Activated naive CD4-positive, alpha-beta T cell treated with anti-CD3 and anti-CD28 coated beads for 36 hours (primary cell): ENCODE measurements around the gene AK8. TPM values are rescaled to one million over a fixed set of nuclear protein-coding genes. Genes with fewer than 3 reads are reported as not detected.

Source experiments
- CTCF ChIA-PET: fragments of 350-600 bp; sonication (Branson Sonifier 250); formaldehyde crosslinking; loops from one replicate; lab custom pipeline; 2021; ENCODE audit warnings: antibody characterized with exemption; lab: Charles Lee
- DNase-seq: peaks from one replicate; pipeline ENCODE4 v3.0.0-alpha.2; 2020
- H3K27ac Mint-ChIP-seq: one replicate; pipeline ENCODE4 v1.8.0; 2021; ENCODE audit warnings: mild to moderate bottlenecking, mixed read lengths
- H3K27me3 Mint-ChIP-seq: one replicate; pipeline ENCODE4 v1.8.0; 2021; ENCODE audit warnings: low read depth, mixed read lengths
- H3K36me3 Mint-ChIP-seq: one replicate; pipeline ENCODE4 v1.8.0; 2021; ENCODE audit warnings: low read depth, mixed read lengths
- H3K4me1 Mint-ChIP-seq: one replicate; pipeline ENCODE4 v1.8.0; 2021; ENCODE audit warnings: low read depth, mixed read lengths
- H3K4me3 Mint-ChIP-seq: one replicate; pipeline ENCODE4 v1.8.0; 2021; ENCODE audit warnings: mild to moderate bottlenecking, moderate library complexity, mixed read lengths
- H3K9me3 Mint-ChIP-seq: one replicate; pipeline ENCODE4 v1.8.0; 2021; ENCODE audit warnings: mixed read lengths
- intact Hi-C: fragments of 100-400 bp; cut with micrococcal nuclease; formaldehyde crosslinking; loops from one replicate; pipeline ENCODE4 v1.15.1; 2023
- total RNA-seq, 2 experiments: library from RNA; stranded (reverse); gene quantifications; one replicate each; pipeline ENCODE4 v1.2.3, GENCODE V29; 2021

AK8 gene
- total RNA-seq, 2 experiments from 2014 or later, result not detected

DNA sequence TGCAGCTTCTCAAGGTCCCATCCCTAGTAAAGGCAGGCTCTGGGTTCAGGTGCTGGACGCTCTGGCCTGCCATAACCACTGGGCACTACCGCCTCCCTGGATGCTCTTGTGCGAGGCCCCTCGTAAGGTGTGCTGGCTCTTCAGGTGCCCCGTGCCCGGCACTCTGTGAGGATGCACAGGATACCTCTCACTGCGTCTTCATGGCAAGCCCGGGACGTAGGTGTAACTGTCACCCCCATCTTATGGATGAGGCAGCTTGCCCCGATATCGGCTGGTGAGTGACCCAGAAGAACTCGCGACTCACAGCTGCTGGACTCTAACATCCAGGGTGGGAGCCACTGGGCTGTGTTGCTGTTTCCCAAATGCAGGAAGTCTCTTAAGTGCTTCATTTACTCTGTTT, 128.8 kb downstream of the AK8 start:
- H3K4me3 Mint-ChIP-seq, result no peak overlapping the region
- no peak overlapping the region for H3K27ac Mint-ChIP-seq
- H3K27me3 Mint-ChIP-seq, result peaks cover 16% of the 10 kb centered on the region
- CTCF ChIA-PET, result no interaction called here
- H3K36me3 Mint-ChIP-seq, result no peaks in the 10 kb centered on the region
- H3K9me3 Mint-ChIP-seq, result no peaks in the 10 kb centered on the region
- H3K4me1 Mint-ChIP-seq, result peaks cover 3% of the 10 kb centered on the region
- intact Hi-C loops, result no loop called here
- DNase-seq, result no peak

DNA sequence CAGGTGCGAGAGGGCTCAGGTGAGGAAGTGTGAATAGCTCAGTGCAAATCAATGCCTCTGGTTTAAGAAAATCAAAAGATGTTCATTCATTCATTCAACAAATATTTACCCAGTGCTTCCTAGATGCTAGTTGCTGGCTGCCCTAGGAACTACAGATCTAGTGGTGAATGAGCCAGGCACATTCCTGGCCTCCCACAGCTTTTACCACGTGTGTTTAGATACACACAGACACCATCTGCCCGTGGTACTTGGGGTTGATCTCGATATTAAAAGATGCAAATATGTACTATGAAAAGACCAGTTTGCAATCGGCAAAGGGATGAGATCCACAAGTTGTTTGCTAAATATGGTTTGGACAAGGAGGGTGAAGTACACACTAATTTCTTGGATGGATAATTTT, 129.6 kb downstream of the AK8 start:
- H3K36me3 Mint-ChIP-seq, result no peaks in the 10 kb centered on the region
- DNase-seq, result no peak
- H3K9me3 Mint-ChIP-seq, result no peaks in the 10 kb centered on the region
- H3K4me1 Mint-ChIP-seq, result peaks cover 5% of the 10 kb centered on the region
- no peak overlapping the region for H3K27ac Mint-ChIP-seq
- CTCF ChIA-PET, result no interaction called here
- no peak overlapping the region for H3K4me3 Mint-ChIP-seq
- peaks cover 24% of the 10 kb centered on the region for H3K27me3 Mint-ChIP-seq
- intact Hi-C loops, result no loop called here

DNA sequence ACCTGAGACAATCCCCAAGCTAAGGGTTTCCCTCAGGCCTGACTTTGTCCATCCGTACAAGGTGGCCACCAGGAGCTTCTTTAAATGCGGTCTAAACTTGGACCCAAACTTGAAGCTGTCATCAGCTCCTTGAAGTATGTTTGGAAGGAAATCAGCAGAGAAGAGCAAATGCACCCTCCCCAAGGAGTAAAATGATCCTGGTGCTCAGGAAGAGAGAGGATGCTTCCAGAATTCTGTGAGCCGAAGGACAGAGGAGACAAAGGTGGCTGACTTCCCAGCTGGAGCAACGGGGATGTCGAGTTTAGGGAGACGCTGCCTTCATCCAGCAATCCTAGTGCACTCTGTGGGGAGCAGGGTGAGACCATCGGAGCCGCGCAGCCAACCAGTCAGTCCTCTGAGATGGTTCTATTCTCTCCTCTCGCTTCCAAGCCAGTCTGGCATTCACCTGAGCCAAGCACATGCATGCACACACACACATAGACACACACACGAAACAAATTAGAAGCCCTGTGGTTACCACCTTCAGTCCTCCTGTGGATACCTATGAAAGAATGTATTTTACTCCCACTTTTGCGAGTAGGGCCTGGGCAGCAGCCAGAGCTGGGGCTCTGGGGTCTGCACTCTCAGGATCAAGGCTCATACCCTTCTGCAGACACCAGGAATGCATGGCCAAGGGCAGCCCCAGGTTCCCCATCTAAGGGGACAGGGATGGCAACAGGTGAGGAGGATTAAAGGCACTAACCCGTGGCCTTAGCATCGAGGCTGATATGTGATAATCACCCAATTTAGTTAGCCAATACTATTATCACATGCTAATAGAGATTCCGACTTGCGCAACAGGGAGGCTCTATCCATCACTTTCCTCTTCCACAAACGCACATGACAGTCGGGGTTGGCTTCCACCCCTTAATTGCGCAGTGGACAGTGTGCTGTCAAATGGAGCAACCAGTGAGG, 132.1 kb downstream of the AK8 start:
- CTCF ChIA-PET, result interaction anchor here (0.5 kb wide), 1 partner anchor 16 kb away, joined by 5 read pairs; no protein-coding TSS in a partner anchor
- Mint-ChIP-seq H3K4me3 (no peak overlapping the region), H3K27me3 (peaks cover 38% of the 10 kb centered on the region), H3K4me1 (peaks cover 5% of the 10 kb centered on the region), H3K27ac (no peak overlapping the region), H3K9me3 (no peaks in the 10 kb centered on the region), H3K36me3 (no peaks in the 10 kb centered on the region)
- intact Hi-C loops, result no loop called here
- DNase-seq, result no peak

DNA sequence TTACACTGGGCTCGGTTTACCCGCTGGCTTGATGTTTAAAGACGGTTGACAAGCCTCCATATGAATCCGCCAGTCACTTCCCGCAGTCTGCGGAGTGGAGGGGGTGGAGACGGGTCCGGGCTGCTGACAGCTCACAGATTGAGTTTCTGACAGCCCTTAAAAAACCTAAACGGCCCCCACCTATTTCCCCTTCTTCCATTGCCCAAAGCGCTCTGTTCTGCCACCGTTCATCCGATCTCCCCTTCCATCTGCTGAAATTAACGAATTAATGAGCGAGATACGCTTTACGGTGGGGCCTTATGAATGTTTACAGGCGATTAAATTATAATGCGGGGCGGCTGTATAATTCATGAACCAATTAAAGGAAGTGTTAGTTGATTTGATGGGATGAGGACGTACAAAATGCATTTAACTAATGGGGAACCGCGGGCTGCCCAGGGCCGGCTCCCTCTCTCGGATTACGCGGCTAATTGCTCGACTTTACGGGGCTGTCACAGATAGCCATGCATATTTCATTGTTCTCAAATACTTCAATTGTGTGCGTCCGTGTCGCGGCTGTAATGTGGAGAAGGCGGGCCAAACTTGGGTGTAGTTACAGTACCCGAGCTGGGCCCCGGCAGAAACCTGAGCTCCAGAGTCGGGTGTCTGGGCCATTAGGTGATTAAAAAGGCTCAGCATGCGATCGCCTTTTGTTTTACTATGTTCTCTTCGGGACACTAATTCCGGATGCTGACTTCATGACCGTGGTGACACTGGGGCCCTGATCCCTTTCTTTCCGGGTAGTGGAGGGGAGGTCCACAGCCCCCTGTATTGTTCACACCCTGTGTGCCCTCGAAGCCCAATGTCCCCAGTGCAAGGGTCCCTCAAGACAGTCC, 133.0 kb downstream of the AK8 start:
- H3K36me3 Mint-ChIP-seq, result no peaks in the 10 kb centered on the region
- H3K4me1 Mint-ChIP-seq, result peaks cover 5% of the 10 kb centered on the region
- no peak overlapping the region for H3K4me3 Mint-ChIP-seq
- CTCF ChIA-PET, result interaction anchor here (0.5 kb wide), 1 partner anchor 15 kb away, joined by 5 read pairs; no protein-coding TSS in a partner anchor
- H3K27me3 Mint-ChIP-seq, result peaks cover 40% of the 10 kb centered on the region
- DNase-seq, result peak; percentile 13
- intact Hi-C loops, result no loop called here
- no peaks in the 10 kb centered on the region for H3K9me3 Mint-ChIP-seq
- no peak overlapping the region for H3K27ac Mint-ChIP-seq

DNA sequence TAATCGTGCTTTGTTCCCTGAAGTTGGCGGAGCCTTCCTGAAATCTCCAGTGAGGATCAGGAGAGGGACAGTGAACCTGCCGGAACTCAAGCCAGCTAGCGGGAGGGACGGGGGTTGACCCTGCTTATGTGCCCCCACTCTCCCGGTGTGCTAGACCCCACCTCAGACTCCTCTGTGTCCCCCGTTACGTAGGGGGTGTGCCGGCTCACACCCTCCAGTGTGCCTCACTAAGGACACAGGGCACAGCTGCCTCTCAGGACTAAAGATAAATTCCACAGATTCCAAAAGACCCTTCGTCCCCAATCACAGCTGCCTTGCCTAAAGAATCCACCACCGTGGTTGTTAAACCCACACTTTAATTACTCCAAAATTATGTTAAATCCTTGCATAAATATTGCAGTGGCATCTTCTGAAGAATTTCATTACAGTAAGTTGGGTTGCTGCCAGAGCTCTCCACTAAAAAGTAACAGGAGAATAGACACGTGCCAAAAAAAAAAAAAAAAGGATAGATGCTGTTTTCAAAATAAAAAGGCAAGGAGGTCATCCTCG, 134.1 kb downstream of the AK8 start:
- Mint-ChIP-seq H3K27ac (no peak overlapping the region), H3K9me3 (no peaks in the 10 kb centered on the region), H3K4me1 (peaks cover 5% of the 10 kb centered on the region), H3K36me3 (no peaks in the 10 kb centered on the region), H3K27me3 (peaks cover 40% of the 10 kb centered on the region), H3K4me3 (no peak overlapping the region)
- CTCF ChIA-PET, result no interaction called here
- intact Hi-C loops, result no loop called here
- DNase-seq, result no peak

DNA sequence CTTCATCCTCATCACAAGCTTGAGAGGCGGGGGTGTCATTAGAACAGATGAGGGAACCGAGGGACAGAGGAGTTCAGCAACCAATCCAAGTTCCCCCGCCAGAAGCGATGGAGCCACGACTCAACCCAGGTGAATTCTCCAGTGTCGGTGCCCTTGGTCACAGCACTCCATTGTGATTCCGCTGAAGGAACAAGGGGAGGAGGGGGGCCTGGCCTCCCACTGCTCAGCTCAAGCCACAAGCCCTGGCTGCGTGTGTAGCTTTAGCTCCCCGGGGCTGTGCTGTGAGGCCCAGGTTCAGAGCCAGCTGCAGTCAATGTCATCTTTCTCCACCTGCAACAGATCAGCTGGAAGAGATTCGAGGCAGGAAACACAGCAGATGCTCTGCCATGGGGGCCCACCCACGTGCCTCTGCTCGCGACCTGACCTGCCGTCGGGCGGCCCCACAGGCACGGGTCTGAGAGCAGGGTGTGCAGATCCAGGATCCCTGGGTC, 135.2 kb downstream of the AK8 start:
- intact Hi-C loops, result no loop called here
- CTCF ChIA-PET, result no interaction called here
- Mint-ChIP-seq H3K4me3 (no peak overlapping the region), H3K36me3 (no peaks in the 10 kb centered on the region), H3K4me1 (peaks cover 5% of the 10 kb centered on the region), H3K27ac (no peak overlapping the region), H3K9me3 (no peaks in the 10 kb centered on the region), H3K27me3 (peaks cover 40% of the 10 kb centered on the region)
- DNase-seq, result no peak

DNA sequence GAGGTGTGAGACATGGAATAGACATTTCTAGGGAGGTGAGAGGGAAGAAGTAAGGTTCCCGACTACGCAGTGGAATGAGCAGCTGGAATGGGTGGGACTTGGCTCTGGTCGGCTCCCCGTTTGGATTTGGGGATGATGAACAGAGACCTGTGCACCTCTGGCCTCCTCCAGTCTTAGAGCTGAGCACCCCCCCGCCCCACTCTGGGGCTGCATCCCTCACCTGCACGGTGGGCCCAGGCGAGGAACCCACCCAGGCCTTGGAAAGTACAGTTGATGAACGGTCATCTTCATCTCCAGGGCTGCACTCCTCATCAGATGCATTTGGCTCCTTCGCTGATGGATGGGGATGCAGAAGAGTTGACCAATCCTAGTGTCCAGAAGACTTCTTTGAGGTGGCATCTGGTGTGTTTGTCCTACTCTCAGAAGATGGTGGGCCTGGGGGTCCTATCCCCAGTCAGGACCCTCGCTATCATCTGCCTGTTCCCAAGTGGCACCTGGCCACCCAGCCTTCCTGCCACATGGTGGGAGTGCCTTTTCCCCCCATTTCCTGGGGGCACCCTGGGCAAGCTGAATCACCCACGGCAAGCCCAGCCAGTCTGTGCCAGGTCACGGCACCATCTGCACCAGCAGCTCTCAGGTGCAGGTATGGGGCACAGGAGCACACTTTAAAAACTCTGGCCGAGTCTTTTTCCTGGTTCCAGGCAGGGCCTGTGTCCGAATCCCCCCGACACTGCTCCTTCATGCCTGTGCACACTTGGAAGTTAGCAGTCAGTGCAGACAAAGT, 137.4 kb downstream of the AK8 start:
- H3K27me3 Mint-ChIP-seq, result peaks cover 36% of the 10 kb centered on the region
- no peaks in the 10 kb centered on the region for H3K36me3 Mint-ChIP-seq
- H3K27ac Mint-ChIP-seq, result no peak overlapping the region
- DNase-seq, result no peak
- no peak overlapping the region for H3K4me3 Mint-ChIP-seq
- CTCF ChIA-PET, result interaction anchor here (0.6 to 0.7 kb wide), 2 partner anchors 59 to 87 kb away, joined by 3 to 4 read pairs; no protein-coding TSS in a partner anchor
- intact Hi-C loops, result no loop called here
- H3K4me1 Mint-ChIP-seq, result peaks cover 5% of the 10 kb centered on the region
- H3K9me3 Mint-ChIP-seq, result no peaks in the 10 kb centered on the region

DNA sequence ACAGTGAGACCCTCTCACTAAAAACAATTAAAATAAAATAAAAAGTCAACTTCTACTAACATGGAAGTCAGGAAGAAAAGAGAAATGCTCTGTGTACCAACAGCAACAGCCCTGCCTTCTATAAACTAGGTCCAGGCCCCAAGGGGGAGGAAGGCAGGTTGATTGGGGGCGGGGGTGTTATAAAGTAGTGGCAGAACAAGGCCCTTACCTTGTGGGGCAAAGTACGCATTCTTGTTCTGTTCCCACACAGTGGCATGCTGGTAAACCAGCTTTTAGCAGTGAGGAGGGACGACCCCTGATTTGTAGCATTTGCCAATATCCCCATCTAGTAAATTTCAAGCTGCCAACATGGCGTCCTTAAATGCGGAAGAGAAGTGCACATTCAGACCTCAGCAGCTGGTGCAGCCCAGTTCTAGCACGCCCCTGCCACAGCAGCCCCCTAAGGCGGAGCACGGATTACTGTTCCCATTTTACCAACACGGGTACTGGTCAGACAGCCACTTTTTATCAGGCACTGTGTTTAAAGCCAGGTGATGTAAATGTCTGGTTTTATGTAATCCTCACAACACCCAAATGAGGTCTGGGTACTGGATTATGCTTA, 138.3 kb downstream of the AK8 start:
- intact Hi-C loops, result loop anchor here (5.0 kb wide), 1 partner anchor 57 kb away; no protein-coding TSS in a partner anchor
- Mint-ChIP-seq H3K4me1 (peaks cover 2% of the 10 kb centered on the region), H3K27me3 (peaks cover 27% of the 10 kb centered on the region), H3K9me3 (no peaks in the 10 kb centered on the region), H3K27ac (no peak overlapping the region), H3K36me3 (no peaks in the 10 kb centered on the region), H3K4me3 (no peak overlapping the region)
- CTCF ChIA-PET, result interaction anchor here (0.7 kb wide), 1 partner anchor 60 kb away, joined by 3 read pairs; no protein-coding TSS in a partner anchor
- DNase-seq, result no peak

DNA sequence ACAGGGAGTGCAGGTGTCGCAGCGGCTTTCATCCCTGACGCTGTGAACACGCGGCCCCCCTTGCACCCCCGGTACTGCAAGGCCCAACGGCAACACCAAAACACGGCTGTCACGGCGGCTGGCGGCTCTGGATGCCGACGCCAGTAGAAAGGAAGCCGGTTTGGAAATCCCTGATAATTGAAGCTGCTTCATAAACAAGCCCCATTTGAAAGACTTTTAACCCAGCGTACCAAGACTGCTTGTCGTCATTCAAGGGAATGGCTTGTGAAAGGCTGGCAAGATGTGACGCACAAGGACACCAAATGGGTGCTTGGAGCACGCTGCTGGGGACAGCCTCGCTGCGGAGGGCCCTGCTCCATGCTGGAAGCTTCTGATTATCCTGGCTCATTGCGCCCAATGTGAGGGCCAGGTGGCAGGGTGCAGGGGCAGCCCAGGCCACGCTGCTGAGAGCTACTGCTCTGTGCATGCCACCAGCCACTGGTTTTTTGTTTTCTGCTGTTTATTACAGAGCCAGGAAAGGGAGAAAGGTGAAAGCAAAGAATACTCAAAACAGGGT, 144.7 kb downstream of the AK8 start:
- no peaks in the 10 kb centered on the region for H3K27me3 Mint-ChIP-seq
- intact Hi-C loops, result no loop called here
- no peak for DNase-seq

DNA sequence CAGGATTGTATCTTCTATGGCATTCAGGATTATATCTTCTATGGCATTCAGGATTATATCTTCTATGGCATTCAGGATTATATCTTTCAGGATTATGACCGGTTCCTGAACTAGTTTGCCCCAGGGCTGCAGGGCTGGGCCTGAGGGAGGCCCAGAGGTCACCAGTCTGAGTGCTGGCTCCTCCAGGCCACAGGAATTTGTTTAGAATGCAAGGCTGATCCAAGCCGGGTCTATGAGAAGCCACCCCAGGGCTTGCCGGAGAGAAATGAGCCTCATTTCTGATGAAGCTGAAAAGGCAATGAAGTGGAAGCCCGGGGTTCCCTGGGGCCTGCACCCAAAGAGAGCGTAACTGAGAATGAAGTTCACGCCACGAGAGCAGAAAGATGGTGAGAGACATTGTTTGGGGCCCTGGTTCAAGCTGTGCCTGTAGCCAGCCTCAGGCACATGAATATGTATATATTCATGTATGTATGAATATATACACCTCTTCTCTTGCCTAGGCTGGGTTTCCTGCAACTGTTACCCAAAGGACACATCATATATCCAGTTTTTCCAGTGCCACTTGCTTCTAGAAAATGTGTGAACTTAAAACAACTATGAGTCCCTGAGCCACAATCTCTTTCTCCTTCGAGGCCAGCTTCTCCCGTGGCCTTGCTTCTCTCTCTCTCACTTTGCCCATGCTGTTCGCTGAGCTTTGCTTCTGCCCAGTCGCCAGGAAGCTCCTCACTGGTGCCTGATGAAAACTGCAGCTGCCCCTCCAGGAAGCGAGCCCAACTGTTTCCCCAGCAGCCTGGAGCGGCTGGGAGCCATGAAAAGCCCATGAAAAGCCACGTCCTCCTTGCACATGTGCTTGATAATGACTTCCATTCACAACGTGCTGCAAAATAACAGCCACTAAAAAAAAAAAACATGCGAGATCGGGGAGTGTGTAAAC, 145.5 kb downstream of the AK8 start:
- no peak for DNase-seq
- Mint-ChIP-seq H3K36me3 (no peaks in the 10 kb centered on the region), H3K27ac (no peak overlapping the region), H3K4me3 (no peak overlapping the region), H3K27me3 (peaks cover 4% of the 10 kb centered on the region), H3K4me1 (no peaks in the 10 kb centered on the region), H3K9me3 (no peaks in the 10 kb centered on the region)
- intact Hi-C loops, result no loop called here
- CTCF ChIA-PET, result no interaction called here

More for the DNA sequence above, 144.7 kb downstream of the AK8 start:
- Mint-ChIP-seq H3K36me3 (no peaks in the 10 kb centered on the region), H3K4me3 (no peak overlapping the region), H3K27ac (no peak overlapping the region), H3K9me3 (no peaks in the 10 kb centered on the region), H3K4me1 (no peaks in the 10 kb centered on the region)
- CTCF ChIA-PET, result no interaction called here
